Stimulated activated CD4-positive, alpha-beta T cell treated with anti-CD3 and anti-CD28 coated beads, Interleukin-2, amount 100 ng/mL, for 4 hours (primary cell): ENCODE results near the gene TTLL11.

Experiments
- DNase-seq: peaks from one replicate; pipeline ENCODE4 v3.0.0-alpha.2; 2020; ENCODE audit warnings: low read depth

Gene TTLL11

DNA sequence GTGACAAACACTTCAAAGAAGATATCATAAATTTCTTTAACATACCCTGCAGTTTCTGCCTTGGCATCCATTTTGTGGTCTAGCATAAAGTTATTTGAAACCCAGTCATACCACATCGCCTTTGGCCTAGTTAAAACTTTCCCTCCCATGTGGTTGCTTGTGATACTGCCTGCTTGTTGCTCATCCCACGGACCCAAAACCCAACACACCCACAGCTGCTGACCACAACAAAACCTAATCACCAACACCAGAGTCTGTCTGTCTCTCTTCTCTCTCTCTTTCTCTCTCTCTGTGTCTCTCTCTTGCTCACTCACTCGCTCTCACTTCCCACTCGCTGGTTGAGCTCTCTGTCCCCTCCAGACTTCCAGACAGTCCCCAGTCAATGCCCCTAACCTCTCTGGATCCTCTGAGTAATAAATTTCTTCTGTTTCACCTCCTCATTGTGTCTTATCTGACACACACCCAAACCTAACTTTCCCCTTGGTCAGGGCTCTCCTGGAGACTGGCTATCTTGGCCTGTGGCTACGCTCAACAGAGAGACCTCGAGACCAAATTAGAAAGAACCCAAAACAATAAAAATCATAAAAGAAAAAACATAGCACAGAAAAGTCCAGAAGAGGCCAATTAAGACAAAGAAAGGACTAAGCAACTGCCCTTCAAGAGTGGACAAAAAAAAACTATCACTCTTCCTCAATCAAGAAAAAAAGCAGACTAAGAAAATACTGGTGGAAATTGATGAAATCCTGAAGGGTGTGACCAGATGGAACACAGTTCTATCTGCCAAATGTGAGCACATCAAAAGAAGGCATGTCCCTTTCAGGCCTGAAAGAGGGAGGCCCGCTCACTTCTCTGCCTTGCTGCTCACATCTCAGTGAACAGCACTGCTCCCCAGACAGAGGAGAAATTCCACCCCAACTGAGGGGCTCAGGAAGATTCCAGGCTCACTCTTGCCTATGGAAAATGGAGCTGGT, 41.5 kb downstream of the TTLL11 start:
- DNase-seq = no peak

DNA sequence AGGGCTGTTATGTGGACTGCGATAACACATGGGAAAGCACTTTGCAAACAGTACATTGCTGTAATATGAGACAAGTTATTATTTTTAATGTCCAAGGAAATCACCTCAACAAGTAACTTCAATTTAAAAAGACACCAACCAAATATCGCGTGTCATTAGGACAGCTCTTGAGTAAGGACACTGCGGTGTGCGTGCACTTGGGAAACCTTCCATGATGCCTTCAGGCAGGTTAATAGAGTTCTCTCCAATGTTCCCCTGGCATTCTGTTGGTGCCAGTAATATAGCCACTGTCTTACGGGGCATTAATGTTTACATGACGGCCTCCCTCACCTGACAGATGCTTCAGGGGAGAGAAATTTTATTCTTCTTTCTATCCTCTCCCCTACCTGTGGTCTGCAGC, 42.9 kb downstream of the TTLL11 start:
- DNase-seq = no peak

DNA sequence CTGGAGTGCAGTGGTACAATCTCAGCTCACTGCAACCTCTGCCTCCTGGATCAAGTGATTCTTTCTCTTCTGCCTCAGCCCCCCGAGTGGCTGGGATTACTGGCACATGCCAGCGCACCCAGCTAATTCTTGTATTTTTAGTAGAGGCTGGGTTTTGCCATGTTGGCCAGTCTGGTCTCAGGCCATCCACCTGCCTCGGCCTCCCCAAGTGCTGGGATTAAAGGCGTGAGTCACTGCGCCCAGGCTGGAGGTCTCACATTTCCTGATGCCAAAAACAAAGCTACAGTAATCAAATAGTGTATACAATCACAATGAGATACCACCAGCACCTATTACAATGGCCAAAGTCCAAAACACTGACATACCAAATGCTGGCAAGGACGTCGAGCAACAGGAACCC, 51.1 kb downstream of the TTLL11 start:
- DNase-seq = no peak

DNA sequence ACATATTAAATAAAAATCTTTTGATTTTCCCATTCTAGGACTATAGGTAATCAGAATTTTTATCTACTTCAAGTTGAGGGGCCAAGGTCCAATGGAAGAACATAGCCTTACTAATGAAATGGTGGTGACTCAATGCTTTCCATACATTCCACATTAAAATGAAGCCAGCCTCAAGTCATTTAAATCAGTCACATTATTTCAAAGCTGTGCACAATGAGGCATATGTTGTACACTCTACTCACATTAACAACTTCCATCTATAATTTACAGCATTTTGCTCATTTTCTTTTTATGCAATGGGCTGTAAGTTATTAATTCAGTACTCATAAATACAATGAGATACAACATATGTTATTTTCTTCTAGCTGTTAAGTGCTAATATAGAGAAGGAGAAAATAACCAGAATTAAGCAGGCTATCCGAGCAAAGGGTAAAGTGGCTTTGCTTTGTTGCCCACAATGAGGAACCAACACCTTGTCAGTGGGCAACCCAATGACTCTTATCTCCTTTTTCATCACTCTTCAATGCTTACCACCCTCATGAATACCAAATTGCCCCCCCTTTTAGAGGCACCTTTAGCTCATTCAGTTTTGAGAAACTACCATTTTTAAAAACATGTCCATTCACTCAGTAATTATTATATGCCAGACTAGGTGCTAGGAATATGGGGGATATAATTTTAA, 52.4 kb downstream of the TTLL11 start:
- no peak for DNase-seq

DNA sequence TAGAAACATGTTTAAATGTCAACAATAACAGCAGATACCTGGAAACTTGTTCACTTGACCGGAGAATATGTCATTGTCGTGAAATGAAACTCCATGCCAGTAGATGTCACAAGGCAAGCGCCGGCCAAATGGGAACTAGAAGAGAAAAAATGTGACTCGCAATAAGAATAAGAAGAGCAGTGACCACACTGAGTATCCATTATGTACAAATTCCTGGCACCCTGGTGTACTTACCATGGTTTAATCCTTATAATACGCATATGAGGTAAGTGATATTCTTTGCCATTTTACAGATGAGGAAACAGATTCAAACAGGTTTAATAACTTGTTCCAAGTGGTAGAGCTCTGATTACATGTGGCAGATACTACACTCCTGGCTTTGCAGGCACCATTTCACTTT, 53.9 kb downstream of the TTLL11 start:
- DNase-seq = no peak

DNA sequence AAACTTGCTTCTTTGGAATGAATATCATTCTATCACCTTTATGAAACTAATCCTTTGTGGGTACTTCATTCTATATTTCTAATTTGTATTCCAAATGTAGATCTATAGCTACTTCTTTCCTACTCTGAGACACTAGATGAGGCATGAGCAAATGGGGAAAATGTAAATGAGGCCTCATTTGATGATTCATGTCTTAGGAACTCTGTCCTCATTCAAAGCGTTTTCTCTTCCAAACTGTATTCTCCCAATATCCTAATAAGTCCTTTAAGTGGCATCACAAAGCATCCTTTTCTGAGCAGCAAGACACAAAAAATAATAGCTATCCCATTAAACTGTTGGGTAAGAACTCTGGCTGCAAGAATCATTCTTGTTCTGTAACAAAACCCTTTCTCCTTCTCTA, 56.1 kb downstream of the TTLL11 start:
- DNase-seq = no peak

DNA sequence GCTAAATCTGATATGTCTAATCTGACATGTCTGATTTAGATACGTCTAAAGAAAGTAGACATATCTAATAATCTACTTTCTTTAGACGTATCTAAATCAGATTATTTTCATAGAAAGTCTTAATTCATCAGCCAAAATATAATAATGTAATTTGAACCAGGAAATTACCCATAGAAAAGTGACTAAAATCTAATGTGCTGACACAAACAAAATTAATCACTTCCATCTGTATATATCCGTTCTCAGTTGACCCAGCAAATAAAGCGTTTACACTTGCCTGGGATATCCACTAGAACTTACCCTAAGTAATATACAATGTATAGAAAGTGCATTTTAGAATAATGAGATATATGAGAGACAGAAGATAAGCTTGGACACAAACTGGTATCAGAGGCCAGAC, 56.7 kb downstream of the TTLL11 start:
- no peak for DNase-seq

DNA sequence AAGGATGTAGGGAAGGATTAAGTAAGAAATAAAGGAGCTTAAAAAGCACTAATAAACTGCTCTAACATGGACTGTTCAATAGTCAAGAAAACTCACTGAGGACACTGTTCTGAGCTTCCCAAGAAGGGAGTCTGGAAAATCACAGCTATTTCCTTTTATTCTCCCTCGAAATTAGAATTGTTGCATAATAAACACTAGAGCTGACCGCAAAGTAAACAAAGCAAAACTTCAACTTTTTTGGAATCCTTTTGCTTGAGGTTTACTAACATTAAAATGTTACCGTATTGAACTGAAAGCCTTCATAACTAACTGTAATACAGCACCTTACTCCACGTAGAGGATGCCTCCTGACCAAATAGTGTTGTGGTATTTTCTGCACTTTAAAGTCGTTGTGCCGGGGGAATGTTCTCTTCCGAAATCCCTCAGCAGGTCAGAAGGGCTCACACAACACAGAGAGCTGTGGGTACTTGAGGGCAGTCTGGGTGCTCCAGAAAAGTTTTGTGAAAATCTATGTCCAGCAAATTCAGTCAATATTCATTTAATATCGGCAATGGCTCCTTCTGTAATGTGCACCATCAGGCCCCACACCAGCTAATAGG, 59.2 kb downstream of the TTLL11 start:
- no peak for DNase-seq

DNA sequence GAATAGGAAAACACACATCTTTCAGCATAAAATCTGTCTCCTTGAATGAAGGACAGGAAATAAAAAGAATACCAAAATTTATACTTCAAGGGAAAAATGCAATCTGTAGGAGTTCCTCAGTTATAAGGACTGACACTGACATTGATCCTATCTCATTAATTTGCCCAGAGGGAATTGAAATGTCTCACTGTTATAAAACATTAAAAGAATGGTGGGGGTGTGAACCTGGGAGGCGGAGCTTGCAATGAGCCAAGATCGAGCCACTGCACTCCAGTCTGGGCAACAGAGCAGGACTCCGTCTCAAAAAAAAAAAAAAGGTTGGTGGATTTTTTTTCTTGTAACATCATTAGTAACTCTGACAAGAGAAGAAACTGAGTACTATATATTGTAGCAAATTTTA, 60.8 kb downstream of the TTLL11 start:
- DNase-seq = no peak

DNA sequence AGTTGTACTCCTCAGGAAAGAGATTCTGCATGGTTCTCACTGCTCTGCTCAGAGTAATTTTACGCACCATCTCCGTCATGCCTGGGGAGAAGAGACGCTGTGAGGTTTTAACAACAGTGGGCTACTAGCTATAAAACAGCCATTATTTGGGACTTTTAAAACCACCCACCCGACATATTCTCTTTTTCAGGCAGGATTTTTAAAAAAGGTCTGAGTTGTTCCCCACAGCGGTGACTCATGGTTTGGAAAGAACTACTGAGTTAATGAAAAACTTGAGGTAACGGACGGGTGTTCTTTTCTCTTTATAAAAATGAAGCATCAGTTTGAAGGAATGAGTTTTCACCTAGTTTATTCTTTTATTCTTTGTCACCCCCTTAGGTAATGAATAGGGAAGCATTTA, 61.3 kb downstream of the TTLL11 start:
- no peak for DNase-seq

DNA sequence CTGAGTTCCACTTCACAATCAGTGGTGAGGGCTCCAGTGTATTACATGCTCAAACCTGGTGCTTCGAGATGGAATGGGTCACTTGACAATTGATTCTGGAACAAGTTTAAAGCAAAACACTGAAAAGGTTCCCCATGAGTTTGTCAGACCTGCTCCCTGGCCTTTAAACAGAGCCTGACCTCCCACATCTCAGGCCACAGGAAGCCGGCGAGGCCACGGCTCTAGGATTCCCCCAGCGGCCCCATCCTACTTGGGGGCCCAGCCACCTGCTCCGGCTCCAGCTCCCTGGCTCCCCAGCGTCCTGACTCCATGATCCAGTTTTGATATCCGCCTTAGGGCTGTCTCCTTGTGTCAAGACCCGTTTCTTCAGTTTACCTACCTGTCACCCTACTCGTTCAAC, 62.0 kb downstream of the TTLL11 start:
- no peak for DNase-seq

DNA sequence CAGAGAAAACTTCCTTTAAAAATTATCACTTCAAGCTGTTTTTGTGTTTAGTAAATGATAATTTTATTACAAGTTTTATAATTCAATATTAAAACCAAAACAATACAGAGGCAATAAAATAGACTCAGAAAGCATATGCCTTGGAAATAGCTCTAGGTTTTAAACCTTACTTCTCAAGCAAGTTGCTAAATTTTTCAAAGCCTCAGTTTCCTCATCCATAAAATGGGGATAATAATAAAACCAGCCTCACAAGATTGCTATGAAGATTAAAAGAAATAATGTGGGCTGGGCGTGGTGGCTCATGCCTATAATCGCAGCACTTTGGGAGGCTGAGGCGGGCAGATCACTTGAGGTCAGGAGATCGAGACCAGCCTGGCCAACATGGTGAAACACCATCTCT, 62.8 kb downstream of the TTLL11 start:
- no peak for DNase-seq

DNA sequence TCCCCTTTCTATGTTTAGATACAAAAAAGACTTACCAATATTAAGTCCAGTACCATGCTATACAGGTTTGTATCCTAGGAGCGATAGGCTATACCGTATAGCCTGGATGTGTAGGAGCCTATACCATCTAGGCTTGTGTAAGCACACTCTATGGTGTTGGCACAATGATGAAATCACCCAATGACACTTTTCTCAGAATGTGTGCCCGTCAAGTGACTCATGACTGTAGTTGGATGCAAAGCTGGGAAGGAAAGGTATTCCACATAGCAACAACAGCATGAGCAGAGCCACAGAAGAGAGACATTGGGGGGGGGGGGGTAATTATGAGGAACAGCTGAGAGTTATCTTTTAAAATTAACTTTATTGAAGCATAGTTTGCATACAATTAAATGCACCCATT, 63.2 kb downstream of the TTLL11 start:
- no peak for DNase-seq

DNA sequence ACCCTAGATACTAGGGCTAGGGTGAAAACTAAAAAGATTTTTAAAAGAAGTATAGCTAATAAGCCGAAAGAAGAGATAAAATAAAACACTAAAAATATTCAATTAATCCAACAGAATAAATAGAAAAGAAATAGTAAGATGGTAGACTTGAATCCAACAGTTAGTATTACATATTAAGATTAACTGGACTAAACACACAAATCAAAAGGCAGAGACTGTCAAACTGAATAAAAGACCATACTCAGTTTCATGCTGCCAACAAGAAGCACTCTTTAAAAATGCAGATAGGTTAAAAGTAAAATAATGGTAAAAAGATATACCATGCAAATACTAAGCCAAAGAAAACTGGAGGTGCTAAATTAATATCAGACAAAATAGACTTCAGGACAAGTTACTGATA, 65.0 kb downstream of the TTLL11 start:
- no peak for DNase-seq

DNA sequence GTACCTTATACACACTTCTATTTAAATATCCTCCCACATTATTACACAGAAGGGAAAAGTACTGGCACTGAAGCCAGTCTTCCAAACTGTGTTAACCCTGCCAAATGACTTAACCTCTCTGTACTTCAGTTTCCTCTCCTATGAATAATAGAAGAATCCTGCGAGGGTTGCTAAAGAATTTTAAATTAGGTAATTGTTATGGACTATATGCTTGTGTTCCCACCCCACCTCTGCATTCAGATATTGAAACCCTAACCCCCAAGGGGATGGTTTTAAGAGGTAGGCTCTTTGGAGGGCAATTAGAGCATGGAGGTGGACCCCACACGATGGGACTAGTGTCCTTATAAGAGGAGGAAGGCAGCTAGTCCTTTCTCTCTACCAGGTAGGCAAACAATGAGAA, 72.7 kb downstream of the TTLL11 start:
- no peak for DNase-seq

DNA sequence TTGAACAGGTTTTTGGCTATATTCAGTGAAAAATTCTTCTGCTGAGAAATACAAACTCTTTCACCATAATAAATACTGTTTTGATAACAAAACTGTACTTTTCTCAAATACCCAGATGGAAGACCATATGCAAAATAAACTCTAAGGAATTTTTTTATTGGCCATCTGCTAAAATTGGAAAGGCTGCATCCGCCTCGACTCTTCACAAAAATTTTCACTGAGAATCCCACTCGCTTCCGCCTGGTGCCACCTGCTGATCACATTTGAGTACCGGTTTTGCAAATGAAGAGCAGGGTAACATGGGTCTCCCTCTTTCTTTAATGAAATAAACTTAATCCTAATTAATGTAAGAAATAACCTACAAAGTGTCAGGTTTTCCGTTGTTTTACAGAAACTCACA, 76.4 kb downstream of the TTLL11 start:
- no peak for DNase-seq

DNA sequence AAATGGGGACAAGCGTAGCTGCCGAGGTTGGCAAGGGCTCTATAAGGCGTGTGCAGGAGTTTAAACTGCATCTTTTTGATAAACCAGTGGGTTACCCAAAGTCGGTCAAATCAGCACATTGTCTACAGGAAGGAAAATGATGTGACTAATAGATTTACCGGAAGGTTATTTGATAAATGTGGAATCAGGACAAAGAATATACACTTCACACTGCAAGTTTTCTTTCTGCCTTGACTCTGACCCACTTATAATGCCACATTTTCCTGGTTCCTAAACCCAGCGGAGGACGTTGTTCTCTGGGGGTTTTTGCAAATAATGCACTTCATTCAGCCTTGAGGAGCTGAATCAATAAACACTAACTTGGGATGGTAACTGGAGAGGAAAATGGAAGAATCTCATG, 76.8 kb downstream of the TTLL11 start:
- no peak for DNase-seq

DNA sequence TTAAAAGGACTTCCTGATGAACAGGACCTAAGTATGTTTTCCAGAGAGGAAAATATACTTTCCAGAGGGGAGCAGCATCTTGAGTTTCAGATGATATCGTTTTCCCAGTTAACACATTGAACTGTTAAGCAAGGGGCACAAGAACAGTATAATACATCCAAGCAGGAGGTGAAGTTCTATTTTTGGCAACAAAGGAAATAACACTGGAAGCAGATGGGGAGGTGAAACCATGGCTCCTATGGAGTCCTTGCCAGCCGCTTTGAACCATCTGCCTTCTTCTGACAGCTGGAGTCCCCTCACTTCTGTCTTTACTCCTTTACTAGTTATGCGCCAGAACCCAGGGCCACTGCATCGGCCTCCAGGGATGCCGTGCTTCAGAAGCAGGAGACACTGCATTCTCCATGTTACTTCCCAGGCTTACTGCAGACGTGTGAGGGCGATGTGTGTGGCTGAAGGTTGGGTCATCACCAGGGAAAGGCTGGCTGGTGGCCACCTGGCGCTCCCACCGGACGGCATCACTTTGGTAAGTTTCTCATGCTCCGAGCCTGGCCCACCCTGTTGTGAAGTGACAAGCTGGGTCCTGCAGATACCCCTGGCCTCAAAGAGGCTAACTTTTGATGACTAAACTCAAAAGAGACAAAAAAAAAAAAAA, 77.8 kb downstream of the TTLL11 start:
- DNase-seq = no peak

DNA sequence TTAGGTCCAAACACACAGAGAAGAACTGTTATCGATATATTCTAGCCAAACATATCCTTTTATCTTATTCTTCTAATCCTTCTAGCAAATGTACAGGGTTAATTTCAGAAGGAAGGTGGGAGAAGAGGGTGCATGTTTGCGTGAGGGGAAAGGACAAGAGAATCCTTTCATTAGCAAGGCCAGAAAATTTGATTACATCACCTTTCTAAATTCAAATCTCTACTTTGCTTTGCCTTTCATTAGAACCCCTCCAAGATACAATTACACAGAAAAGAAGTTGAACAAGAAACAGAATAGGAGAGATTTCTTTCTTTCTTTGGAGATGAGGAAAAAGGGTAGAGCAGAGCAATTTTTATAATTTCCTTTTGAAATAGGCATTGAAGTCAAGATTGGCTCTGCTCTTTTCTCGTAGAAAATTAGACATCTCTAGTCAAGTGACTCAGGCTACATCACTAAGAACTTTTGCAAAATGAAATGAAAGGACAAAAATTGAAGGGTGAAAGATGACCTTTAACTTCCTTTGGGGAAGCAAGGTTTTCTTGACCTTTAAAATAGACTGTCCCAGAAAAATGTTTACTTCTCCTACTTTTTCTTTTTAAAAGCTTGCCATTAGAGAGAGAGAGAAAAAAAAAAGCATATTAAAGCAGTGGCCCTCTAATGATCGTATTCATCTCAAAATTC, 81.2 kb downstream of the TTLL11 start:
- DNase-seq = no peak

DNA sequence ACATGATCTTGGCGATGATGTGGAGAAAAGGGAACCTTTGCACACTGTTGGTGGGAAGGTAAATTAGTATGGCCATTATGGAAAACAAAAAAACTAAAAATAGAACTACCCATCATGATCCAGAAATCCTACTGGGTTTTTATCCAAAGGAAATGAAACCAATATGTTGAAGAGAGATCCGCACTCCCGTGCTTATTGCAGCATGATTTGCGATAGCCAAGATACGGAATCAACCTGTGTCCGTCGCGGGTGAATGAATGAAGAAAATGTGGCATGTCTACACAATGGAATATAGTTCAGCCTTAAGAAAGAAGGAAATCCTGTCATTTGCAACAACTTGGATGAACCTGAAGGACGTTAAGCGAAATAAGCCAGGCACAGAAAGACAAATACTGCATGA, 84.5 kb downstream of the TTLL11 start:
- DNase-seq = no peak

DNA sequence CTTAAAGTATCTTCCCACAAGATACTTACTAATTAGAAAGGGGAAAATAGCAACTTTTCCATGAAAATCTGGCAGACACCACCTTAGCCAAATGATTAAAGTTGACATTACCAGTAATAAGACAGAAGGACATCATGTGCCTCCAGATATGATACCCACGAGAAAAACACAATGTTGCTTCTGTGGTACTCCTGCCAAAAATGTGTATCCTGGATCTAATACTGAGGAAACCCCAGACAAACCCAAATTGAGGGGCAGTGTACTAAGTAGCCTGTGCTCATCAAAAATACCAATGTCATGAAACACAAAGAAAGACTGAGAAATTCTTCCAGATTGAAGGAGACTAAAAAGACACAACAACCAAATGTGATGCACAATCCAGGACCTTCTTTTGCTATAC, 85.3 kb downstream of the TTLL11 start:
- no peak for DNase-seq

DNA sequence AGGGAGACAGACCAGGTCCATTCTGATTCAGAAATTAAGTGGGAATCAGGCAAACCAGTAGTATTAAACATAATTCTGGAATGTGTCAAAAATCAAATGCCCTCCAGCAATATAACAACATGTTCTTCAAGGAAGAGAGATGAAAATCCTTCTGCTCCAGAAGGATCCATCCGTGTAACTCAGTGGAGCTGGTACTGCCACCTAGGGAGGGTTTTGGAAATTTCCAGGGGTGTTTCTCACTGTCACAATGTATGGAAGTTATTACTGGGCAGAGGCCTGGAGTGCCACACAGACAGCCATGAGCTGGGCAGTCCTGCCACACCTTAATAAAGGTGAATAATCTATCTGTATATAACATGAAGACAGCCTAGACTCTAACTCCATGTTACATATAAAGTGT, 87.5 kb downstream of the TTLL11 start:
- no peak for DNase-seq
